GM18508 (cell line): ENCODE measurements around the gene PIP4K2A.
"Not testable (repeated sequence)": the region's sequence is repeated elsewhere in the genome, so short reads cannot be mapped to it uniquely, and the experiment has no call there.

Source experiments
- ATAC-seq: cut with Tn5 transposase; IDR thresholded peaks from one replicate; pipeline ENCODE4 v1.9.1; 2021; ENCODE audit warnings: moderate number of reproducible peaks; ENCODE audit not compliant: insufficient read depth, unreplicated experiment

Gene PIP4K2A

GRCh38 chr10:22714479-22715289 is at the start of gene PIP4K2A:
Gene PIP4K2A (minus strand): TSS chr10:22714578. CDS start chr10:22714326, 252 bp downstream.
- peak; percentile 35 for ATAC-seq

GRCh38 chr10:22761569-22762220 is 47.3 kb upstream of the PIP4K2A start:
- ATAC-seq = no peak

- ATAC-seq = no peak
Measured at GRCh38 chr10:22760025-22760424, 45.6 kb upstream of the PIP4K2A start.

- ATAC-seq = no peak
Measured at GRCh38 chr10:22758867-22759266, 44.5 kb upstream of the PIP4K2A start.

- no peak for ATAC-seq
Measured at GRCh38 chr10:22754296-22754695, 39.9 kb upstream of the PIP4K2A start.

- no peak for ATAC-seq
Measured at GRCh38 chr10:22753786-22754185, 39.4 kb upstream of the PIP4K2A start.

GRCh38 chr10:22752272-22752889 is 38.0 kb upstream of the PIP4K2A start:
- ATAC-seq = no peak

- no peak for ATAC-seq
Measured at GRCh38 chr10:22750131-22750530, 35.8 kb upstream of the PIP4K2A start.

- not testable (repeated sequence) for ATAC-seq
Measured at GRCh38 chr10:22744858-22745257, 30.5 kb upstream of the PIP4K2A start.

- peak; percentile 99 for ATAC-seq
Measured at GRCh38 chr10:22742678-22743077, 28.3 kb upstream of the PIP4K2A start.

GRCh38 chr10:22741631-22742030 is 27.3 kb upstream of the PIP4K2A start:
- not testable (repeated sequence) for ATAC-seq

GRCh38 chr10:22740180-22740579 is 25.8 kb upstream of the PIP4K2A start:
- no peak for ATAC-seq

GRCh38 chr10:22737587-22737986 is 23.2 kb upstream of the PIP4K2A start:
- no peak for ATAC-seq

- no peak for ATAC-seq
Measured at GRCh38 chr10:22736134-22736533, 21.8 kb upstream of the PIP4K2A start.

- no peak for ATAC-seq
Measured at GRCh38 chr10:22733992-22734391, 19.6 kb upstream of the PIP4K2A start.

GRCh38 chr10:22727663-22728062 is 13.3 kb upstream of the PIP4K2A start:
- ATAC-seq = no peak

- no peak for ATAC-seq
Measured at GRCh38 chr10:22727112-22727511, 12.7 kb upstream of the PIP4K2A start.

- ATAC-seq = no peak
Measured at GRCh38 chr10:22724773-22725172, 10.4 kb upstream of the PIP4K2A start.

- ATAC-seq = peak; percentile 33
Measured at GRCh38 chr10:22723783-22724182, 9.4 kb upstream of the PIP4K2A start.

- peak; percentile 57 for ATAC-seq
Measured at GRCh38 chr10:22723343-22723779, 9.0 kb upstream of the PIP4K2A start.

- no peak for ATAC-seq
Measured at GRCh38 chr10:22722626-22723169, 8.3 kb upstream of the PIP4K2A start.
